Measurements from ENCODE around the gene CYB5B. TPM values are rescaled to one million over a fixed set of nuclear protein-coding genes. Genes with fewer than 3 reads are reported as not detected.
A peak's percentile ranks its signal among the peaks of the same experiment; 100 is the strongest.

The CYB5B gene
- polyA plus RNA-seq, 3 donors, result 32.3 to 90.4 (median 84.9) TPM

- Mint-ChIP-seq H3K9me3 (peaks cover 0 to 15% (median 9%) of the 10 kb centered on the region in 7 donors), H3K27ac (no peak overlapping the region), H3K4me3 (peak overlapping the region in 1 of 2 donors; percentile 74), H3K27me3 (ENCODE audit: low read depth in 3 of 3) (peaks cover 81 to 90% (median 82%) of the 10 kb centered on the region in 3 donors), H3K36me3 (peaks cover 39 to 43% of the 10 kb centered on the region in 2 donors), H3K4me1 (peaks cover 29% of the 10 kb centered on the region)
- Histone ChIP-seq H3K79me2 (ENCODE audit: insufficient read depth, low read length) (no peaks in the 10 kb centered on the region), H3K9ac (ENCODE audit: insufficient read depth, low read length, poor library complexity, severe bottlenecking) (no peak overlapping the region), H4K20me1 (ENCODE audit: insufficient read depth, low read length) (peaks cover 90% of the 10 kb centered on the region), H3K27me3 (ENCODE audit: control insufficient read depth in 2 of 2, insufficient read depth in 2 of 2, low read length in 2 of 2) (peaks cover 79 to 90% of the 10 kb centered on the region in 2 donors), H2AFZ (ENCODE audit: insufficient read depth, low read depth, low read length, poor library complexity, severe bottlenecking) (no peak overlapping the region), H3K36me3 (replicated peaks in 1 of 2; ENCODE audit: control insufficient read depth in 1 of 2, insufficient read depth in 2 of 2, low read length in 2 of 2) (peaks cover 13 to 35% of the 10 kb centered on the region in 2 donors), H3K4me3 (replicated peaks in 1 of 3; ENCODE audit: low read depth in 2 of 3, low read length in 3 of 3) (no peak overlapping the region), H3K9me3 (replicated peaks in 1 of 2; ENCODE audit: control insufficient read depth in 1 of 2, insufficient read depth in 1 of 2, low read length in 2 of 2) (peaks cover 0 to 6% of the 10 kb centered on the region in 2 donors), H3K4me2 (replicated peaks; ENCODE audit: extremely low read depth, low read length, poor library complexity, severe bottlenecking) (no peak overlapping the region), H3K27ac (ENCODE audit: low read depth in 1 of 2, low read length in 2 of 2) (no peak overlapping the region), H3K4me1 (ENCODE audit: control insufficient read depth in 1 of 2, insufficient read depth in 2 of 2, low read length in 2 of 2) (peaks cover 16 to 23% of the 10 kb centered on the region in 2 donors)
- no peak for DNase-seq
- no CpG with 5 or more reads among the region's 2 CpGs for WGBS (ENCODE audit: insufficient coverage)
- no peak for TF ChIP-seq CTCF (IDR thresholded peaks at IDR 0.05)
- intact Hi-C loops (cut with micrococcal nuclease), result loop anchor here in 1 of 2 donors (10.0 kb wide), 1 partner anchor 58 kb away; no protein-coding TSS in a partner anchor
Observed at GRCh38 chr16:69466547-69466946, 42.1 kb downstream of the CYB5B start.

- Histone ChIP-seq H3K4me3 (replicated peaks in 1 of 3; ENCODE audit: low read depth in 2 of 3, low read length in 3 of 3) (no peak overlapping the region), H3K4me2 (replicated peaks; ENCODE audit: extremely low read depth, low read length, poor library complexity, severe bottlenecking) (no peak overlapping the region), H3K9me3 (replicated peaks in 1 of 2; ENCODE audit: control insufficient read depth in 1 of 2, insufficient read depth in 1 of 2, low read length in 2 of 2) (peaks cover 0 to 6% of the 10 kb centered on the region in 2 donors), H2AFZ (ENCODE audit: insufficient read depth, low read depth, low read length, poor library complexity, severe bottlenecking) (no peak overlapping the region), H3K27ac (ENCODE audit: low read depth in 1 of 2, low read length in 2 of 2) (no peak overlapping the region), H3K36me3 (replicated peaks in 1 of 2; ENCODE audit: control insufficient read depth in 1 of 2, insufficient read depth in 2 of 2, low read length in 2 of 2) (peaks cover 13 to 31% of the 10 kb centered on the region in 2 donors), H3K27me3 (ENCODE audit: control insufficient read depth in 2 of 2, insufficient read depth in 2 of 2, low read length in 2 of 2) (peaks cover 83 to 93% of the 10 kb centered on the region in 2 donors), H3K9ac (ENCODE audit: insufficient read depth, low read length, poor library complexity, severe bottlenecking) (no peak overlapping the region), H3K4me1 (ENCODE audit: control insufficient read depth in 1 of 2, insufficient read depth in 2 of 2, low read length in 2 of 2) (peaks cover 16 to 23% of the 10 kb centered on the region in 2 donors), H4K20me1 (ENCODE audit: insufficient read depth, low read length) (peaks cover 93% of the 10 kb centered on the region), H3K79me2 (ENCODE audit: insufficient read depth, low read length) (no peaks in the 10 kb centered on the region)
- no peak for DNase-seq
- Mint-ChIP-seq H3K9me3 (peaks cover 0 to 18% (median 9%) of the 10 kb centered on the region in 7 donors), H3K27me3 (ENCODE audit: low read depth in 3 of 3) (peaks cover 86 to 94% (median 87%) of the 10 kb centered on the region in 3 donors), H3K27ac (no peak overlapping the region), H3K4me3 (peak overlapping the region in 1 of 2 donors; percentile 74), H3K4me1 (peaks cover 29% of the 10 kb centered on the region), H3K36me3 (peaks cover 39 to 41% of the 10 kb centered on the region in 2 donors)
- intact Hi-C loops (cut with micrococcal nuclease), result loop anchor here in 1 of 2 donors (10.0 kb wide), 1 partner anchor 58 kb away; no protein-coding TSS in a partner anchor
- no peak for TF ChIP-seq CTCF (IDR thresholded peaks at IDR 0.05)
- no CpG with 5 or more reads among the region's 1 CpG for WGBS (ENCODE audit: insufficient coverage)
Observed at GRCh38 chr16:69467080-69467479, 42.7 kb downstream of the CYB5B start.
